Kasumi-1 (cell line): ENCODE data around the gene RUNX1.
A peak's percentile ranks its signal among the peaks of the same experiment; 100 is the strongest.

ENCODE experiments used
- DNase-seq, 2 experiments: peaks; one replicate each; lab custom pipeline; 2025; lab: John Stamatoyannopoulos, UW

RUNX1 gene

GRCh38 chr21:34897828-34898227 lies 151.3 kb downstream of the RUNX1 start:
- DNase-seq: no peak

- no peak for DNase-seq
These were observed 154.7 kb downstream of the RUNX1 start for GRCh38 chr21:34894401-34894800.

GRCh38 chr21:34892209-34892608 lies 156.9 kb downstream of the RUNX1 start:
- DNase-seq: peak in 1 of 2 experiments; percentile 68

GRCh38 chr21:34891613-34891943 lies 157.5 kb downstream of the RUNX1 start:
- DNase-seq: no peak

GRCh38 chr21:34890724-34891612 lies 158.1 kb downstream of the RUNX1 start:
- peak in 1 of 2 experiments; percentile 77 for DNase-seq

- DNase-seq: no peak
These were observed 158.7 kb downstream of the RUNX1 start for GRCh38 chr21:34890470-34890723.

- DNase-seq: peak; percentile 73 to 77
These were observed 159.2 kb downstream of the RUNX1 start for GRCh38 chr21:34889676-34890469.

- DNase-seq: peak in 1 of 2 experiments; percentile 65
These were observed 159.8 kb downstream of the RUNX1 start for GRCh38 chr21:34889320-34889675.

- DNase-seq: peak; percentile 89 to 94
These were observed 160.4 kb downstream of the RUNX1 start for GRCh38 chr21:34888569-34889319.

GRCh38 chr21:34887725-34888568 lies 161.2 kb downstream of the RUNX1 start:
- DNase-seq: peak; percentile 61 to 73

GRCh38 chr21:34887105-34887442 lies 162.0 kb downstream of the RUNX1 start:
- DNase-seq: peak in 1 of 2 experiments; percentile 20

GRCh38 chr21:34886240-34887104 lies 162.6 kb downstream of the RUNX1 start:
- DNase-seq: no peak

GRCh38 chr21:34885626-34886239 lies 163.4 kb downstream of the RUNX1 start:
- DNase-seq: peak in 1 of 2 experiments; percentile 52

GRCh38 chr21:34885125-34885524 lies 164.0 kb downstream of the RUNX1 start:
- DNase-seq: peak in 1 of 2 experiments; percentile 51

- DNase-seq: no peak
These were observed 164.7 kb downstream of the RUNX1 start for GRCh38 chr21:34884346-34884929.

- DNase-seq: no peak
These were observed 165.4 kb downstream of the RUNX1 start for GRCh38 chr21:34883491-34884271.

GRCh38 chr21:34882719-34883131 lies 166.4 kb downstream of the RUNX1 start:
- DNase-seq: peak in 1 of 2 experiments; percentile 36

- DNase-seq: peak in 1 of 2 experiments; percentile 36
These were observed 167.2 kb downstream of the RUNX1 start for GRCh38 chr21:34881839-34882371.

- DNase-seq: no peak
These were observed 167.7 kb downstream of the RUNX1 start for GRCh38 chr21:34881421-34881820.
